GM23338 (cell line): ENCODE data around the gene IGF2BP1. TPM values are rescaled to one million over a fixed set of nuclear protein-coding genes. Genes with fewer than 3 reads are reported as not detected.

Experiments used
- ATAC-seq: fragments of 200-7000 bp; cut with Tn5 transposase; 3 replicates; pipeline ENCODE4 v1.9.1; 2020
- DNase-seq: peaks from one replicate; pipeline ENCODE4 v3.0.0-alpha.2; 2015; ENCODE audit warnings: low spot score
- H2AFZ ChIP-seq: fragments of 200-600 bp; sonication (generic); 2 replicates; pipeline ENCODE4 v1.8.0; 2016; ENCODE audit warnings: antibody characterized with exemption, mild to moderate bottlenecking, moderate library complexity
- H3F3A ChIP-seq: fragments of 200-600 bp; sonication (generic); replicated peaks from 2 replicates; pipeline ENCODE4 v1.8.0; 2017; ENCODE audit warnings: antibody characterized with exemption, mixed run types, low read depth
- H3K27ac ChIP-seq: fragments of 200-600 bp; sonication (generic); 2 replicates; pipeline ENCODE4 v1.6.1; 2016; ENCODE audit warnings: low read depth
- H3K27me3 ChIP-seq: fragments of 200-600 bp; sonication (generic); 2 replicates; pipeline ENCODE4 v1.8.0; 2016; ENCODE audit warnings: mild to moderate bottlenecking, mixed run types, moderate library complexity; ENCODE audit not compliant: insufficient read depth
- H3K36me3 ChIP-seq: fragments of 200-600 bp; sonication (generic); 2 replicates; pipeline ENCODE4 v1.8.0; 2016; ENCODE audit warnings: mild to moderate bottlenecking; ENCODE audit not compliant: insufficient read depth
- H3K4me1 ChIP-seq: fragments of 200-600 bp; sonication (generic); 2 replicates; pipeline ENCODE4 v1.8.0; 2016; ENCODE audit warnings: mild to moderate bottlenecking, moderate library complexity; ENCODE audit not compliant: insufficient read depth
- H3K4me2 ChIP-seq: fragments of 200-600 bp; sonication (generic); 2 replicates; pipeline ENCODE4 v1.7.1; 2017; ENCODE audit warnings: mixed run types
- H3K4me3 ChIP-seq: fragments of 200-600 bp; sonication (generic); 2 replicates; pipeline ENCODE4 v1.6.1; 2016; ENCODE audit warnings: mixed run types
- H3K79me2 ChIP-seq: fragments of 200-600 bp; sonication (generic); replicated peaks from 2 replicates; pipeline ENCODE4 v1.8.0; 2017; ENCODE audit warnings: mild to moderate bottlenecking; ENCODE audit not compliant: insufficient read depth
- H3K9me2 ChIP-seq: fragments of 200-600 bp; sonication (generic); 2 replicates; pipeline ENCODE4 v1.8.0; 2017; ENCODE audit not compliant: insufficient read depth
- H4K20me1 ChIP-seq: fragments of 200-600 bp; sonication (generic); replicated peaks from 2 replicates; pipeline ENCODE4 v1.8.0; 2017; ENCODE audit warnings: mild to moderate bottlenecking; ENCODE audit not compliant: insufficient read depth
- H3K27ac Mint-ChIP-seq: 2 replicates; pipeline ENCODE4 v1.8.0; 2020; ENCODE audit warnings: inconsistent platforms, mild to moderate bottlenecking, moderate library complexity, mixed read lengths
- H3K27me3 Mint-ChIP-seq: 3 replicates; pipeline ENCODE4 v1.8.0; 2022; ENCODE audit warnings: low read depth, mild to moderate bottlenecking, moderate library complexity, mixed read lengths, inconsistent platforms; ENCODE audit not compliant: insufficient read depth, poor library complexity
- H3K36me3 Mint-ChIP-seq: 3 replicates; pipeline ENCODE4 v1.8.0; 2021; ENCODE audit warnings: low read depth, mild to moderate bottlenecking, inconsistent platforms, moderate library complexity, mixed read lengths
- H3K4me1 Mint-ChIP-seq: 3 replicates; pipeline ENCODE4 v1.8.0; 2020; ENCODE audit warnings: mild to moderate bottlenecking, inconsistent platforms, mixed read lengths
- H3K4me3 Mint-ChIP-seq: 3 replicates; pipeline ENCODE4 v1.8.0; 2021; ENCODE audit warnings: moderate library complexity, mild to moderate bottlenecking, inconsistent platforms, mixed read lengths
- H3K9me3 Mint-ChIP-seq: 3 replicates; pipeline ENCODE4 v1.8.0; 2020; ENCODE audit warnings: moderate library complexity, mild to moderate bottlenecking, inconsistent platforms, mixed read lengths
- CREB1 ChIP-seq: fragments of 250-450 bp; sonication (Bioruptor Pico); IDR thresholded peaks from 2 replicates; pipeline ENCODE4 v1.5.0; 2020; ENCODE audit warnings: low read depth, mild to moderate bottlenecking, moderate library complexity
- ETS1 ChIP-seq: IDR thresholded peaks from 2 replicates; pipeline ENCODE4 v1.6.1; 2016; ENCODE audit warnings: antibody characterized with exemption
- EZH2 ChIP-seq: fragments of 200-600 bp; sonication (generic); IDR thresholded peaks from one replicate; pipeline ENCODE4 v1.8.0; 2017; ENCODE audit warnings: antibody characterized with exemption, mild to moderate bottlenecking, low read depth; ENCODE audit not compliant: unreplicated experiment
- EZH2phosphoT487 ChIP-seq: fragments of 200-600 bp; sonication (generic); IDR thresholded peaks from one replicate; pipeline ENCODE4 v1.8.1; 2018; ENCODE audit warnings: antibody characterized with exemption; ENCODE audit not compliant: unreplicated experiment
- JUNB ChIP-seq: IDR thresholded peaks from one replicate; pipeline ENCODE4 v1.6.1; 2016; ENCODE audit warnings: antibody characterized with exemption; ENCODE audit not compliant: unreplicated experiment
- STAT1 ChIP-seq: IDR thresholded peaks from one replicate; pipeline ENCODE4 v1.6.1; 2016; ENCODE audit warnings: antibody characterized with exemption; ENCODE audit not compliant: unreplicated experiment
- ZNF114 ChIP-seq: fragments of 250-450 bp; sonication (Bioruptor Pico); IDR thresholded peaks from 2 replicates; pipeline ENCODE4 v1.5.0; 2020; ENCODE audit warnings: mild to moderate bottlenecking, moderate library complexity
- ZNF331 ChIP-seq: fragments of 250-450 bp; sonication (Bioruptor Pico); IDR thresholded peaks from 2 replicates; pipeline ENCODE4 v1.5.0; 2020; ENCODE audit warnings: low read depth, mild to moderate bottlenecking, moderate library complexity
- ZNF462 ChIP-seq: fragments of 250-450 bp; sonication (Bioruptor Pico); IDR thresholded peaks from 2 replicates; pipeline ENCODE4 v1.5.0; 2020; ENCODE audit warnings: mild to moderate bottlenecking, moderate library complexity
- polyA plus RNA-seq: library from polyadenylated mRNA; unstranded; fragments of >200 nt; fragmentation: Nextera tagmentation; extraction: Ambion mirVana; gene quantifications from 2 replicates; pipeline ENCODE4 v1.2.1, GENCODE V29; 2016
- total RNA-seq: library from RNA; depleted of rRNA; stranded (reverse); fragments of >200 nt; shearing (Covaris generic); gene quantifications from 2 replicates; pipeline ENCODE4 v1.2.3, GENCODE V29; 2014

IGF2BP1 gene
- total and polyA plus RNA-seq, 2 experiments from 2014 or later = 68.6 to 249 TPM

- no peak for TF ChIP-seq ZNF462 (CRISPR knock-in tag)
- TF ChIP-seq ETS1 = no peak
- TF ChIP-seq ZNF331 = no peak
- no peak for TF ChIP-seq EZH2
- TF ChIP-seq JUNB = no peak
- TF ChIP-seq EZH2phosphoT487 = no peak
- no peak for TF ChIP-seq CREB1 (CRISPR knock-in tag)
- TF ChIP-seq ZNF114 (CRISPR knock-in tag) = no peak
Measured at GRCh38 chr17:49001671-49002070, 4.5 kb downstream of the IGF2BP1 start (continued).

GRCh38 chr17:49002331-49002730 lies 5.1 kb downstream of the IGF2BP1 start:
- ATAC-seq = no peak
- no peaks in the 10 kb centered on the region for H3K27me3 ChIP-seq
- H4K20me1 ChIP-seq = peaks cover 51% of the 10 kb centered on the region
- H3K36me3 Mint-ChIP-seq = peaks cover 86% of the 10 kb centered on the region
- DNase-seq = no peak
- peaks cover 100% of the 10 kb centered on the region for H3K79me2 ChIP-seq
- no peak overlapping the region; the same call in 1 of the 2 replicates for H3K27ac Mint-ChIP-seq
- no peaks in the 10 kb centered on the region for H3K9me2 ChIP-seq
- no peak overlapping the region for H3K27ac ChIP-seq
- no peak overlapping the region for H2AFZ ChIP-seq
- H3K4me3 Mint-ChIP-seq = peak overlapping the region; percentile 90
- H3K9me3 Mint-ChIP-seq = no peaks in the 10 kb centered on the region; the same call in 2 of the 3 replicates
- peaks cover 20% of the 10 kb centered on the region for H3K27me3 Mint-ChIP-seq
- H3K4me3 ChIP-seq = peak overlapping the region; percentile 78
- peaks cover 8% of the 10 kb centered on the region for H3K36me3 ChIP-seq
- peak overlapping the region; percentile 79 for H3K4me2 ChIP-seq
- H3K4me1 ChIP-seq = peaks cover 62% of the 10 kb centered on the region
- 0 out of 2 replicates have a peak, but pooled peaks cover 14% of the 10 kb centered on the region for H3F3A ChIP-seq
- H3K4me1 Mint-ChIP-seq = peaks cover 52% of the 10 kb centered on the region
- no peak for TF ChIP-seq CREB1 (CRISPR knock-in tag)
- no peak for TF ChIP-seq ZNF462 (CRISPR knock-in tag)
- TF ChIP-seq ZNF331 = no peak
- no peak for TF ChIP-seq STAT1
- TF ChIP-seq EZH2 = no peak
